ENCODE measurements around the gene IVD.

GRCh38 chr15:40452296-40453090 is 46.9 kb downstream of the IVD start:
- TF ChIP-seq USF2 (IDR thresholded peaks at IDR 0.05; ENCODE audit: borderline replicate concordance, low read depth, low read length) (no peak), FOXM1 (IDR thresholded peaks at IDR 0.05; ENCODE audit: low read depth) (no peak), EP300 (IDR thresholded peaks at IDR 0.05; ENCODE audit: borderline replicate concordance in 1 of 2, low read depth in 1 of 2, low read length in 1 of 2) (no peak), CTCF (IDR thresholded peaks at IDR 0.05) (no peak), EZH2phosphoT487 (IDR thresholded peaks at IDR 0.05; ENCODE audit: borderline replicate concordance, low read depth) (no peak), RFX5 (IDR thresholded peaks at IDR 0.05; ENCODE audit: low read length) (no peak), GABPA (IDR thresholded peaks at IDR 0.05; ENCODE audit: low read depth) (no peak), TCF12 (IDR thresholded peaks at IDR 0.05) (no peak), ZBTB33 (IDR thresholded peaks at IDR 0.05; ENCODE audit: borderline replicate concordance, low read depth) (no peak), RAD21 (IDR thresholded peaks at IDR 0.05; ENCODE audit: low read length) (no peak), REST (IDR thresholded peaks at IDR 0.05; ENCODE audit: low read depth, low read length) (no peak), MAX (IDR thresholded peaks at IDR 0.05; ENCODE audit: low read depth) (no peak)

Measured in SK-N-SH (cell line).